Measurements from ENCODE around the gene ZNF500. TPM values are rescaled to one million over a fixed set of nuclear protein-coding genes. Genes with fewer than 3 reads are reported as not detected.
A peak's percentile ranks its signal among the peaks of the same experiment; 100 is the strongest.

Gene ZNF500
- total RNA-seq, 1 experiment from 2014 or later: 20.1 TPM

GRCh38 chr16:4801051-4801961 is 34.3 kb upstream of the ZNF500 start:
- H3K4me3 ChIP-seq (replicated peaks in 1 of 2; ENCODE audit: low read depth in 1 of 2, low read length in 2 of 2): peak overlapping the region; percentile 60 to 62
- TF ChIP-seq FOSL1 (IDR thresholded peaks at IDR 0.05; ENCODE audit: low read depth): no peak
- TF ChIP-seq YY1 (IDR thresholded peaks at IDR 0.05; ENCODE audit: extremely low read depth, insufficient replicate concordance, low read depth, low read length): no peak
- no peak for TF ChIP-seq CTCF (IDR thresholded peaks at IDR 0.05 in 2 of 3, conservative IDR thresholded peaks at IDR 0.05 in 1 of 3; ENCODE audit: borderline replicate concordance in 1 of 3, insufficient read depth in 1 of 3, low read depth in 2 of 3, low read length in 2 of 3)
- no peak for TF ChIP-seq JUND (IDR thresholded peaks at IDR 0.05)
- TF ChIP-seq SRF (IDR thresholded peaks at IDR 0.05; ENCODE audit: low read depth): no peak
- ChIA-PET RAD21 (ENCODE audit: low non-redundant PET in 1 of 2, low total read pairs in 2 of 2, uncharacterized antibody in 2 of 2, unreplicated experiment in 2 of 2) (no interaction called here), POLR2A (interaction anchor here (1.5 kb wide), 1 partner anchor 67 kb away, joined by 5 read pairs; the partner anchor contains the start of genes ANKS3 and DNAAF8), CTCF (no interaction called here)
- BruUV-seq (replicated peaks): no TSS peak
- H3K79me2 ChIP-seq (ENCODE audit: insufficient read depth, low read length): no peaks in the 10 kb centered on the region
- no peaks in the 10 kb centered on the region for H3K27me3 ChIP-seq (ENCODE audit: insufficient read depth, low read length)
- peaks cover 3 to 6% of the 10 kb centered on the region in 2 experiments; a peak in 2 of 4 replicates for H3K36me3 ChIP-seq (ENCODE audit: control insufficient read depth in 1 of 2, insufficient read depth in 2 of 2, low read length in 2 of 2)
- peaks cover 13 to 20% of the 10 kb centered on the region in 2 experiments for H3K4me1 ChIP-seq (ENCODE audit: control insufficient read depth in 1 of 2, insufficient read depth in 2 of 2, low read length in 2 of 2)
- intact Hi-C loops (cut with micrococcal nuclease): no loop called here
- DNase-seq (ENCODE audit: low read depth, low spot score) (no peak), ATAC-seq (no peak)
- H3K9me2 ChIP-seq (ENCODE audit: insufficient read depth): no peaks in the 10 kb centered on the region
- H3K9ac ChIP-seq (ENCODE audit: low read length): peak overlapping the region; percentile 76
- H4K20me1 ChIP-seq (ENCODE audit: insufficient read depth): no peaks in the 10 kb centered on the region
- peak overlapping the region; percentile 97 for H3K4me2 ChIP-seq (ENCODE audit: low read length)
- H3K9me3 ChIP-seq (ENCODE audit: control insufficient read depth in 1 of 2, insufficient read depth in 1 of 2, low read depth in 1 of 2, low read length in 2 of 2): no peaks in the 10 kb centered on the region
- no peak overlapping the region for H2AFZ ChIP-seq (ENCODE audit: low read depth, low read length, poor library complexity, severe bottlenecking)
- peak overlapping the region; percentile 89 for H3K27ac ChIP-seq (ENCODE audit: low read depth, low read length)
